Psoas muscle (tissue), 8 donors: Measurements from ENCODE around the gene PLEK2. TPM values are rescaled to one million over a fixed set of nuclear protein-coding genes. Genes with fewer than 3 reads are reported as not detected.

Source experiments
- ATAC-seq, 4 donors: fragments of 200-7000 bp; cut with Tn5 transposase; one replicate each; pipeline ENCODE4 v1.9.1; 2020; ENCODE audit warnings: moderate library complexity in 3 of 4, mild to moderate bottlenecking in 2 of 4
- DNase-seq, 2 donors: peaks; one replicate each; pipeline ENCODE4 v3.0.0-alpha.2; 2020
- H3K27ac ChIP-seq: fragments of 200-600 bp; one replicate; pipeline ENCODE4 v1.8.0; 2022
- H3K27me3 ChIP-seq, 3 donors: fragments of 200-600 bp in 1 of 3; one replicate each; pipeline versions ENCODE4 v1.6.1 to v1.8.0; 2013 to 2022; ENCODE audit warnings: low read length in 2 of 3, mild to moderate bottlenecking in 2 of 3, moderate library complexity in 1 of 3; ENCODE audit not compliant: insufficient read depth in 3 of 3
- H3K36me3 ChIP-seq, 2 donors: fragments of 200-600 bp in 1 of 2; one replicate each; pipeline versions ENCODE4 v1.6.1 to v1.8.0; 2013 to 2022; ENCODE audit warnings: low read depth in 1 of 2, mild to moderate bottlenecking in 1 of 2, moderate library complexity in 1 of 2; ENCODE audit not compliant: insufficient read depth in 1 of 2
- H3K4me1 ChIP-seq: fragments of 200-600 bp; one replicate; pipeline ENCODE4 v1.8.0; 2022
- H3K4me3 ChIP-seq: fragments of 200-600 bp; one replicate; pipeline ENCODE4 v1.8.0; 2022; ENCODE audit warnings: mild to moderate bottlenecking
- H3K9me3 ChIP-seq: fragments of 200-600 bp; one replicate; pipeline ENCODE4 v1.8.0; 2022
- WGBS, 3 donors: extraction: QIAGEN DNeasy Blood & Tissue Kit; methylation state at CpG; one replicate each; pipeline versions ENCODE4 v1.1.6 to v1.1.7; 2013; 5-methylcytosine and 5-hydroxymethylcytosine counted together
- intact Hi-C, 2 donors: fragments of 100-400 bp; cut with DNase I; formaldehyde crosslinking; loops; one replicate each; pipeline versions ENCODE4 v1.11.0 to v1.14.2; 2022
- polyA plus RNA-seq, 3 donors: library from polyadenylated mRNA; stranded (reverse); fragments of 200-250 nt; gene quantifications; one replicate each; pipeline ENCODE4 v1.2.3, GENCODE V29; 2013
- total RNA-seq, 4 donors: library from RNA; stranded (reverse); fragmentation: NEBNext Ultra II Directional in 2 of 4; extraction: Animal tissue kit (Norgen Biotek cat#: 25700) in 2 of 4; gene quantifications; one replicate each; pipeline versions ENCODE4 v1.2.1 to v1.2.4, GENCODE V29; 2021 to 2023
- TF ChIP-seq, protein P1 (sequence below): fragments of 200-600 bp; IDR thresholded peaks from one replicate; pipeline ENCODE4 v1.8.0; 2022; ENCODE audit warnings: antibody characterized with exemption
- donor health status: healthy with polysubstance abuse.
- donor health status: DM: no; HTN: no; CAD: no; lungs with moderate emphysema.
- donor health status: Bipolar disorder and iron deficiency.
- donor health status: healthy.
- donor health status: DM: yes; HTN: yes; CAD: no.
- donor health status: DM: no; HTN: no; CAD: no.
- donor health status: DM: no; HTN: no; CAD: no.
- donor health status: DM: yes; HTN: yes; CAD: no.

Gene PLEK2
- total and polyA plus RNA-seq, 7 donors: 0.05 to 2.1 (median 0.68) TPM; not detected in 3

DNA sequence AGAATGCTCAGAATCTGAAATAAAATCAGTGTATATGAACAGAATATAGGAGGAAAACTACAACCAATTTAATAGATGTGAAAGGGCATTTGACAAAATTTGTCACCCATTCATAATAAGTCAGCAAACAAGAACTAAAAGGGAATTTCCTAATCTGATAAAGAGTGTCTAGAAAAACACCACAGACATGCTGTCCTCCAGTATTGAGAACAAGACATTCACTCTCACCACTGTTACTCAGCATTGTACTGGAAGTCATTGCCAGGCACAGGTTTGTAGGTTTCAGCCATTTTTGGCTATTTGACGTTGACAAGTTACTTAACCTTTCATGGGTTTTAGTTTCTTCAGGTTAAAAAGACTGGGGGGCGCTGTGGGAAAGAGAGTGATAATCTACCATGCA lies 38.6 kb downstream of the PLEK2 start:
- H3K27ac ChIP-seq: no peak overlapping the region
- 74 to 77% (median 77%) methylated on average over 2 of the region's 2 CpGs for WGBS, 3 donors
- DNase-seq (no peak), ATAC-seq (no peak)
- no peaks in the 10 kb centered on the region for H3K4me1 ChIP-seq
- peaks cover 19 to 98% of the 10 kb centered on the region in 2 donors for H3K36me3 ChIP-seq
- H3K4me3 ChIP-seq: no peak overlapping the region
- intact Hi-C loops: no loop called here
- H3K27me3 ChIP-seq: no peaks in the 10 kb centered on the region
- TF ChIP-seq, protein P1, sequence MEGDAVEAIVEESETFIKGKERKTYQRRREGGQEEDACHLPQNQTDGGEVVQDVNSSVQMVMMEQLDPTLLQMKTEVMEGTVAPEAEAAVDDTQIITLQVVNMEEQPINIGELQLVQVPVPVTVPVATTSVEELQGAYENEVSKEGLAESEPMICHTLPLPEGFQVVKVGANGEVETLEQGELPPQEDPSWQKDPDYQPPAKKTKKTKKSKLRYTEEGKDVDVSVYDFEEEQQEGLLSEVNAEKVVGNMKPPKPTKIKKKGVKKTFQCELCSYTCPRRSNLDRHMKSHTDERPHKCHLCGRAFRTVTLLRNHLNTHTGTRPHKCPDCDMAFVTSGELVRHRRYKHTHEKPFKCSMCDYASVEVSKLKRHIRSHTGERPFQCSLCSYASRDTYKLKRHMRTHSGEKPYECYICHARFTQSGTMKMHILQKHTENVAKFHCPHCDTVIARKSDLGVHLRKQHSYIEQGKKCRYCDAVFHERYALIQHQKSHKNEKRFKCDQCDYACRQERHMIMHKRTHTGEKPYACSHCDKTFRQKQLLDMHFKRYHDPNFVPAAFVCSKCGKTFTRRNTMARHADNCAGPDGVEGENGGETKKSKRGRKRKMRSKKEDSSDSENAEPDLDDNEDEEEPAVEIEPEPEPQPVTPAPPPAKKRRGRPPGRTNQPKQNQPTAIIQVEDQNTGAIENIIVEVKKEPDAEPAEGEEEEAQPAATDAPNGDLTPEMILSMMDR: no peak
- no peaks in the 10 kb centered on the region for H3K9me3 ChIP-seq

DNA sequence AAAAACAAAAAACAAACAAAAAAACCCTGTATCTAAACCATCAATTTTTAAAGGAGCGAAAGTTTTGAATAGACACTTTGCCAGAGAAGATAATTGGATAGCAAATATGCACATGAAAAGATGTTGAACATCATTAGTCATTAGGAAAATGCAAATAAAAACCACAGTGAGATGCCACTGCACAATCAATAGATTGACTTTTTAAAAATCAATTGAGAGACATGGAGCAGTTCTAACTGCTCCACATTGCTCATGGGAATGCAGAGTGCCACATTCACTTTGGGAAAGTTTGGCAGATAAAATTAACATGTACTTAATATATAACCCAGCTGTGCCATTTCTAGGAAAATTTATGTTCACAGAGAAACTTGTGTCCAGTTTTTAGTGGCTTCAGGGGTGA lies 39.1 kb downstream of the PLEK2 start:
- TF ChIP-seq, protein P1: no peak
- DNase-seq: no peak
- H3K36me3 ChIP-seq: peaks cover 22 to 98% of the 10 kb centered on the region in 2 donors

DNA sequence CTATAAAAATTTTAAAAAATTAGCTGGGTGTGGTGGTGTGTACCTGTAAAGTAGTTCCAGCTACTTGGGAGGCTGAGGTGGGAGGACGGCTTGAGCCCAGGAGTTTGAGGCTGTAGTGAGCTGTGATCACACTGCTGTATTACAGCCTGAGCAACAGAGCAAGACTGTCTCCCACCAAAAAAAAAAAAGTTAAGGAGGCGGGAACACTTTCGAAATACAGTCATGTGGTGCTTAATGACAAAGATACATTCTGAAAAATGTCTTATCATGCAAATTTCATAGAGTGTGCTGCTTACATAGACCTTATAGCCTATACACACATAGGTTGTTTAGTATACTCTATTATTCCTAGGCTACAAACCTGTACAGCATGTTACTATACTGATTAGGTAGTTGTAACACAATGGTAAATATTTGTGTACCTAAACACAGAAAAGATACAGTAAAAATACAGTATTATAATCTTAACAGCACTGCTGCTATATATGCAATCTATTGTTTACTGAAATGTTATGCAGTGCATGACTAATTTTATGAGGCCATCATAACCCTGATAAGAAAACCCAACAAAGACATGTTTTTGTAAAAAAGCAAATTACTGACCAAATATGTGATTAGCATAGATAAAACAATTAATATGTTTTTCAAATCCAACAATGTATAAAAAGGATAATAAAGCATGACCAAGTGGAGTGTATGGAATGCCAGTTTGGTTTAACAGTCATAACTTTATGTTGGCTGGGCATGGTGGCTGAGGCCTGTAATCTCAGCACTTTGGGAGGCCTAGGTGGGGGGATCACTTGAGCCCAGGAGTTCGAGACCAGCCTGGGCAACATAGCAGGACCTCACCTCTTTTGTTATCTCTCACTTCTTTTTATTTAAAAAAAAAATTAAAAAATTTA lies 40.5 kb downstream of the PLEK2 start:
- TF ChIP-seq, protein P1: no peak
- DNase-seq (no peak), ATAC-seq (no peak)
- H3K27ac ChIP-seq: no peak overlapping the region
- no peaks in the 10 kb centered on the region for H3K4me1 ChIP-seq
- WGBS, 3 donors: 95 to 100% (median 96%) methylated on average over 4 of the region's 4 CpGs
- H3K27me3 ChIP-seq: no peaks in the 10 kb centered on the region
- H3K36me3 ChIP-seq: peaks cover 17 to 98% of the 10 kb centered on the region in 2 donors
- H3K9me3 ChIP-seq: no peaks in the 10 kb centered on the region
- intact Hi-C loops: no loop called here
- H3K4me3 ChIP-seq: no peak overlapping the region

More for the DNA sequence above, 39.1 kb downstream of the PLEK2 start:
- no peak for ATAC-seq
- Histone ChIP-seq H3K27ac (no peak overlapping the region), H3K4me1 (no peaks in the 10 kb centered on the region), H3K9me3 (no peaks in the 10 kb centered on the region), H3K4me3 (no peak overlapping the region), H3K27me3 (no peaks in the 10 kb centered on the region)
- intact Hi-C loops: no loop called here
- WGBS, 3 donors: 97 to 100% (median 100%) methylated on average over 1 of the region's 1 CpG

DNA sequence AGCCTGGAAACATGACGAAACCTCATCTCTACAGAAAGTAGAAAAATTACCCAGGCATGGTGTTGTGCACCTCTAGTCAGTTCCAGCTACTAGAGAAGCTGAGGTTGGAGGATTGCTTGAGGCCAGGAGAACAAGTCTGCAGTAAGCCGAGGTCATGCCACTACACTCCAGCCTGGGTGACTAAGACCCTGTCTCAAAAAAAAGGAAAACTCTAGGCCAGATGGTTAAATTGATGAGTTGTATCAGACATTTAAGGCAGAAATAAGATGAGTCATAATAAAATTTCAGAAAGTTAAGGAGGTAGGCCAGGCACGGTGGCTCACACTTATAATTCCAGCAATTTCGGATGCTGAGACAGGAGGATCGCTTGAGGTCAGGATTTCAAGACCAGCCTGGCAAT lies 41.1 kb downstream of the PLEK2 start:
- H3K4me1 ChIP-seq: no peaks in the 10 kb centered on the region
- WGBS, 3 donors: 86 to 97% (median 95%) methylated on average over 5 of the region's 5 CpGs
- DNase-seq: no peak
- no peak overlapping the region for H3K27ac ChIP-seq
- TF ChIP-seq, protein P1: no peak
- H3K36me3 ChIP-seq: peaks cover 15 to 98% of the 10 kb centered on the region in 2 donors
- H3K9me3 ChIP-seq: no peaks in the 10 kb centered on the region
- no peak for ATAC-seq
- no peak overlapping the region for H3K4me3 ChIP-seq
- intact Hi-C loops: no loop called here
- no peaks in the 10 kb centered on the region for H3K27me3 ChIP-seq
